ENCODE results near the gene TMF1.
A peak's percentile ranks its signal among the peaks of the same experiment; 100 is the strongest.

Gene TMF1

DNA sequence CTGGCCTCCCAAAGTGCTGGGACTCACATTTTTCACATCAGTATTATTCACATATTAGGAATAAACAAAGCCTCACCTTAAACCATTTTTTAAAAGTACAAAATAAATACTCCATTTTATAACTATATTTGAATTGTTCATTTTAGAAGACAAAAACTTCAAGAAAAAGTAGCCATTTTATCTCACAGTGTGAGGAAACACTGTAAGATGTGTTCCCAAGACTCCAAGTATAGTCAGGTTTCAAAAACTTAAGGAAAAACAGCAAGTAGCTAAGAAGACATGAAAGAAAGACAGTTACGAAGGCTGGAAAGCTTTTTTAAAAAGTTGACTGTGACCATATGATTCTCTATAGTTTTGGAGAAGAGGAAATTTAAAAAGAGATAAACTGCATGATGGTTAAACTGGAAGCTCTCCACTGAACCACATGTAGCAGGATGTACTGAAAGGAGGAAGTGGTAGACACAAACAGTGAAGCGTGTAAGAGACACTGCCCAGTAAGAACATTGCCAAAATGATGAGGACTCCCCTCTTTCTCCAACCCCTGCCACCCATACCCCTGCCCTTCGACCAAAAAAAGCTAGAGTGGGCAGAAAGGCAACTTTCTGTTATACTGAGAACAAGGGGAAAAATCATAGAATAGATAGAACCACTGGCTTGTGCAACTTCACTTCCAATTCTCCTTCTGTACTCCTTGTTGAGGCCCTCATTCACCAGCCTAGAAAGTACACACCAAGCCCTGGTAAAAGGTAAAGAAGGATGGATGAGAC lies 6.2 kb upstream of the TMF1 start:
- TF ChIP-seq CTCF (IDR thresholded peaks at IDR 0.05; ENCODE audit: extremely low read depth, missing control alignments) = no peak
- DNase-seq (ENCODE audit: low spot score) = peak; percentile 27

GRCh38 chr3:69052472-69052898 lies 352 bp upstream of the TMF1 start:
- DNase-seq (ENCODE audit: low spot score) = no peak
- TF ChIP-seq CTCF (IDR thresholded peaks at IDR 0.05; ENCODE audit: extremely low read depth, missing control alignments) = no peak

GRCh38 chr3:69048990-69049389 lies 3.1 kb downstream of the TMF1 start:
- DNase-seq (ENCODE audit: low spot score) = no peak
- TF ChIP-seq CTCF (IDR thresholded peaks at IDR 0.05; ENCODE audit: extremely low read depth, missing control alignments) = no peak

- TF ChIP-seq CTCF (IDR thresholded peaks at IDR 0.05; ENCODE audit: extremely low read depth, missing control alignments) = no peak
- DNase-seq (ENCODE audit: low spot score) = no peak
Measured at GRCh38 chr3:69044608-69045007, 7.5 kb downstream of the TMF1 start.

GRCh38 chr3:69033470-69033869 lies 18.7 kb downstream of the TMF1 start:
- no peak for TF ChIP-seq CTCF (IDR thresholded peaks at IDR 0.05; ENCODE audit: extremely low read depth, missing control alignments)
- no peak for DNase-seq (ENCODE audit: low spot score)

DNA sequence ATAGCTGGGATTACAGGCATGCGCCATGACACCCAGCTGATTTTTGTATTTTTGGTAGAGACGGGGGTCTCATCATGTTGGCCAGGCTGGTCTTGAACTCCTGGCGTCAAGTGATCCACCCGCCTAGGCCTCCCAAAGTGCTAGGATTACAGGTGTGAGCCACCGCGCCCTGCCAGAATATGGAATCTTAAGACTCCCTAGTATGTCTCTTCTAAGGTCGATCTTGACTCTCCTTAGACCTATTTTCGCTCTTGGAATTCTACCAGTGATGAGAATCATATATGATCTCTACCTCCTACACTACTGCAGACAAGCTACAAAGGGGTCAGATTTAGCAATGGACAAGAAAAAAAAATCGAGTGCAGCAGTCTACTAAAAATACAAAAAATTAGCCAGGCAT lies 19.4 kb downstream of the TMF1 start:
- no peak for DNase-seq (ENCODE audit: low spot score)
- TF ChIP-seq CTCF (IDR thresholded peaks at IDR 0.05; ENCODE audit: extremely low read depth, missing control alignments) = no peak

DNA sequence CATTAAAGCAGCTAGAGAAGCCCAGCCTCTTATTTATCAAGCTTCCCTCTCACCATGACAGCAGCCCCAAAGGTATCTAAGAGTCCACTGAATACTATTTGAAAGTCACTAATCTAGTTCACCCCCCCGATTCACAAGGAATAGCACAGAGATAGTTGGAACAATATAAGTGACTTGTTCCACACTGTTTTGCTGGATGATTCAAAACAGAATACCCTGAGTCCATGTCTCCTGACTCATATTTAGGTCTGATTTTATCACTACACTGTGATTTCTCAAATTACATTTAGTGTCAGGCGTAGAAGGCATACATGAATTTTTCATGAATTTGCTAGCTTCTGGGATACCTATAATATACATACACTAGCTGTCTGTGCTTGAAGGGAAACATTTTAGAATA lies 20.0 kb downstream of the TMF1 start:
- TF ChIP-seq CTCF (IDR thresholded peaks at IDR 0.05; ENCODE audit: extremely low read depth, missing control alignments) = no peak
- no peak for DNase-seq (ENCODE audit: low spot score)

All from GM20000 (cell line).